GM19372 (cell line): ENCODE results near the gene MED23.
A peak's percentile ranks its signal among the peaks of the same experiment; 100 is the strongest.

ENCODE experiments used
- ATAC-seq: cut with Tn5 transposase; IDR thresholded peaks from one replicate; pipeline ENCODE4 v1.9.1; 2021; ENCODE audit warnings: mild to moderate bottlenecking, low read depth, moderate library complexity; ENCODE audit not compliant: unreplicated experiment

MED23 gene, protein sequence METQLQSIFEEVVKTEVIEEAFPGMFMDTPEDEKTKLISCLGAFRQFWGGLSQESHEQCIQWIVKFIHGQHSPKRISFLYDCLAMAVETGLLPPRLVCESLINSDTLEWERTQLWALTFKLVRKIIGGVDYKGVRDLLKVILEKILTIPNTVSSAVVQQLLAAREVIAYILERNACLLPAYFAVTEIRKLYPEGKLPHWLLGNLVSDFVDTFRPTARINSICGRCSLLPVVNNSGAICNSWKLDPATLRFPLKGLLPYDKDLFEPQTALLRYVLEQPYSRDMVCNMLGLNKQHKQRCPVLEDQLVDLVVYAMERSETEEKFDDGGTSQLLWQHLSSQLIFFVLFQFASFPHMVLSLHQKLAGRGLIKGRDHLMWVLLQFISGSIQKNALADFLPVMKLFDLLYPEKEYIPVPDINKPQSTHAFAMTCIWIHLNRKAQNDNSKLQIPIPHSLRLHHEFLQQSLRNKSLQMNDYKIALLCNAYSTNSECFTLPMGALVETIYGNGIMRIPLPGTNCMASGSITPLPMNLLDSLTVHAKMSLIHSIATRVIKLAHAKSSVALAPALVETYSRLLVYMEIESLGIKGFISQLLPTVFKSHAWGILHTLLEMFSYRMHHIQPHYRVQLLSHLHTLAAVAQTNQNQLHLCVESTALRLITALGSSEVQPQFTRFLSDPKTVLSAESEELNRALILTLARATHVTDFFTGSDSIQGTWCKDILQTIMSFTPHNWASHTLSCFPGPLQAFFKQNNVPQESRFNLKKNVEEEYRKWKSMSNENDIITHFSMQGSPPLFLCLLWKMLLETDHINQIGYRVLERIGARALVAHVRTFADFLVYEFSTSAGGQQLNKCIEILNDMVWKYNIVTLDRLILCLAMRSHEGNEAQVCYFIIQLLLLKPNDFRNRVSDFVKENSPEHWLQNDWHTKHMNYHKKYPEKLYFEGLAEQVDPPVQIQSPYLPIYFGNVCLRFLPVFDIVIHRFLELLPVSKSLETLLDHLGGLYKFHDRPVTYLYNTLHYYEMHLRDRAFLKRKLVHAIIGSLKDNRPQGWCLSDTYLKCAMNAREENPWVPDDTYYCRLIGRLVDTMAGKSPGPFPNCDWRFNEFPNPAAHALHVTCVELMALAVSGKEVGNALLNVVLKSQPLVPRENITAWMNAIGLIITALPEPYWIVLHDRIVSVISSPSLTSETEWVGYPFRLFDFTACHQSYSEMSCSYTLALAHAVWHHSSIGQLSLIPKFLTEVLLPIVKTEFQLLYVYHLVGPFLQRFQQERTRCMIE (N-terminal part only)

GRCh38 chr6:131627724-131628682 is at the start of gene MED23:
TSS of gene MED23 (minus strand) at chr6:131628242. CDS start at chr6:131628049, 193 bp downstream.
- ATAC-seq, result peak; percentile 94

- no peak for ATAC-seq
Measured at GRCh38 chr6:131673184-131673583, 45.1 kb upstream of the MED23 start.

DNA sequence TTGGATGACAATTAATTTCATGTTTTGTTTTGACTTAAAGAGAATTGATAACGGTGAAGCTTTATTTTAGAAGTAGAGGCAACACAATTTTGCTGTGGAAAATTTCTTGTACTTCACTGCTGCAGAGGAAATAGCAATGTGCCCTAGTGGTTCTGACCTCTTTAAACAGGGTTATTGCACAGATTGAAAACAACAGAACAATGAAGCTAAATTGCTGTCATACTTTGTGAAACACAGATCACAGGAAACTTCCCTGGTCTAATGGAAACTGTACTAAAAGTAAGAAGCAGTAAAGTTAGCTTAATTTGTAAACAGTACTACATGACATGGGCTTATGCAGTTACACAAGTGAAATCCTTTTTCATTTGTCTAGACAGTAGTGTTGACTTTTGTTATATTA is 41.8 kb upstream of the MED23 start:
- ATAC-seq, result no peak

GRCh38 chr6:131663578-131664165 is 35.6 kb upstream of the MED23 start:
- no peak for ATAC-seq

DNA sequence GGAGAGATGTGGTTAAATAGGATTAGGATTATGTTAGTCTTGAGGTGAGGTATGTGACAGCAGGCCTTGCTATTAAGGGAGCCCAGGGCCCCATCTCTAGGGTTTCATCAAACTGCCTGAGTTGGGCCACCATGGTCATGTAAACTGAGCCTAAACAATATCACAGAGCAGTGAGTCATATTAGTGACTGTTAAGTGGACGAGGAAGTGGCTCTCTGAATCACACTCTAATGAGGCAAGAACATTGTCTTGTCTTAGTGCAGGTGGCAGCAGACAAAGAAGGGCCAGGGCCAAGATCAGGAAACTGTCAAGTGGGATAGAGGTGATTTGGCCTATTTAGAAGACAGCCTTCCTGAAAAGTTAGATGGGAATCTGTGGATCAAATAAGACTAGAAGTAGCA is 32.2 kb upstream of the MED23 start:
- ATAC-seq, result no peak

DNA sequence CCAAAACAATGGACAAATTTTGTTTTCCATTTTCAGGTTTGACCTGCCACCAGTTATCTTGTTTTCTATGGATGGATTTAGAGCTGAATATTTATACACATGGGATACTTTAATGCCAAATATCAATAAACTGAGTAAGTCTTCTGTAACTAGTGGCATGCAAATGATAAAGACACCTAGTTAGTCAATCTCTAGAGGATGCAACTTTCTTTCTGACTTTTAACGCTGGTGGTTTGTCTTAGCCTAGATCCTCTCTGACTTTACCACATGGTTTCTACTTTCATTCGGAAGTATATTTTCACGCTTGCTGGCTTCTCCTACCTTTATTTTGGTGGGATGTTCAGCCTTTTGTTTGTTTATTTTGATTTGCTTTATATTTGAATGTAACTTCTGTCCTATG is 30.2 kb upstream of the MED23 start:
- no peak for ATAC-seq

- ATAC-seq, result no peak
Measured at GRCh38 chr6:131657630-131658111, 29.6 kb upstream of the MED23 start.

DNA sequence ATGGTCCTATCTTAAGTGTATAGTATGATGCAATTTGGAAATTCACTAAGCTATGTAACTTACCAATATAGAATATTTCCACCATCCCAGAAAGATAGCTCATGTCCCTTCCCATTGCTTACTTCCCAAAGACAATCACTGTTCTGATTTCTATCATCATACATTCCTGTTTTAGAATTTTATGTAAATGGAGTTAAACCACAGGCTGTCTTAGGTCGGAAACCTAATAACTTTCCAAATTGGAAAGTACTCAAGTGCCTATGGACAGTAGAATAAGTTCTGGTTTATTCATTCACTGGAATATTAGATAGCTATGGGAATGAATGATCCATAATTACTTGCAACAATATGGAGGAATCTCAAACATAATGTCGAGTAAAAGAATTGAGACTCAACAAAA is 29.2 kb upstream of the MED23 start:
- ATAC-seq, result no peak

DNA sequence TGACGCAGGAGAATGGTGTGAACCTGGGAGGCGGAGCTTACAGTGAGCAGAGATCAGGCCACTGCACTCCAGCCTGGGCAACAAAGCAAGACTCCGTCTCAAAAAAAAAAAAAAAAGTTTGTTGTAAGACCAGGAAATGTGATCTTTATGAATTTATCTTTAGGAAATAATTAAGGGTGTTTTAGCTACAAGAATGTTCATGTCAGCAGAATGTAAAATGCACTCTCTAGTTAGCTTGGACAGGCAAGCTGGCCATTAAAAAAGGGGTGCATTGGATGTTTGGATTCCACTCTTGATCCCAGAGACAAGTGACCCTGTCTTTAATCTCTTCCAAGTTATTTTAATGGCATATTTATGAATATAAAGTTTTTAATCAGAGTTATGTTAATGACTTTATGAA is 28.6 kb upstream of the MED23 start:
- no peak for ATAC-seq

GRCh38 chr6:131655951-131656350 is 27.9 kb upstream of the MED23 start:
- no peak for ATAC-seq

GRCh38 chr6:131655387-131655786 is 27.3 kb upstream of the MED23 start:
- no peak for ATAC-seq

DNA sequence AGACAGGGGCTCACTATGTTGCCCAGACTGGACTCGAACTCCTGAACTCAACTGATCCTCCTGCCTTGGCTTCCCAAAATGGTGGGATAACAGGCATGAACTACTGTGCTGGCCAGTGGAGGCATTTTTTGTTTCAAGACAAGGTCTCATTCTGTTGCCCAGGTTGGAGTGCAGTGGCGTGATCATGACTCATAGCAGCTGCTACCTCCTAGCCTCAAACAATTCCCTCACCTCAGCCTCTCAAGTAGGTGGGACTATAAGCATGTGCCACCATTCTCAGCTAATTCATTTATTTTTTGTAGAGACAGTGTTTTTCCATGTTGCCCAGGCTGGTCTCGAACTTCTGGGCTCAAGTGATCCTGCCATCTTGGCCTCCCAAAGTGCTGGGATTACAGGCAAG is 26.3 kb upstream of the MED23 start:
- no peak for ATAC-seq

- ATAC-seq, result no peak
Measured at GRCh38 chr6:131652472-131652871, 24.4 kb upstream of the MED23 start.

DNA sequence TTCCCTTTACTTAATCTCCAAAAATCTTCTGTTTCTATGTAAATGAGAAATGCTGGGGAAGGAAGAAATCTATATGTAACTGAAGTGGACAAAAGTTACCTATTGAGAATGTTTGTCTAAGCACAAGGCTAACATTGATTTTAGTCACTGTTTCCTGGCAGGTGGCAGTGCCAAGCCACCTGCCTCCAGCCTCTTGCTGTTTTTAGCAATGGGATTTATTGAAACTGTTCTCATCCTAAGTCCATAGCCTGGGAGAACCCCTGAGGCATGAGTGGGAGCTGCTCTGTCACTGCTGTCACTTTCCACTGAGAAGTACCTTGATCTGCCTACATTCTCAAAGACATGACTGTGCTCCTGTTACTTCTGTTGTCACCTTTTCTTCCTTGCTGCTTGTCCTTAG is 23.7 kb upstream of the MED23 start:
- ATAC-seq, result no peak

DNA sequence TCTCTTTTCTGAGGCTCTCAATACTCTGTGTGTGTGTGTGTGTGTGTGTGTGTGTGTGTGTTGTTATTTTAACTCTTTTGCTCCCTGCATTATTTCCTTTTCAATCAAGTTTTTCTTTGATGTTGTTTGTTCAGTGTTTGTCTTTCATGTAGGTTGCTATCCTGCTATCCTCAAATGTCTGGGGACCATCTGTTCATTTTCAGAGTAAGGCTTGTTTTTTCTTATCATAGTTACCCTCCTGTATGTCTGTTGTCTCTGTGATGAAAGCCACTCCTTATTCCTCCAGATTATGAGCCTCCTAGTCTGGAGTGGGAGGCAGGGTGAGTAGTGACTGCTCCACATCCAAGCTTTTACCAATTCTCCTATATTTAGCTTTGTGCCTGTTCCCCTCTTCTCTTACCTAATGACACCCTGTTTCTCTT is 18.2 kb upstream of the MED23 start:
- no peak for ATAC-seq

- no peak for ATAC-seq
Measured at GRCh38 chr6:131645846-131646245, 17.8 kb upstream of the MED23 start.

DNA sequence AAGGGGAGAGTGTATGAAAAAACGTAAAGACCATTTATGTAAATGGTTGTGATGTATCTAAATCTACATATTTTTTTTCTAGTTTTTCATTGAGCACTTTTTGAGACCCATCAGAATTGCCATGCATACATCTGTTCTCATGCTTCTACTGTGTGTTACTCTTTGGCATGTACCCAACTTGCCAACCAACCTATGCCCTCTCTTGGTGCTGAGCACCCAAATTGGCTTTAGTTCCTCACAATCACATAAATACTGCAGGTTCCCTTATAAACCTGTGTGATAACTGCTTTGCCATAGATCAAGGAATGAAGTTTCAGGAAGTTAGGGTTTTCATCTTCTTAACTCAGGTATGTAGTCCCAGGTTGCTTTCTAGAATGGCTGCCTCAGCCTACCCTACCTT is 16.9 kb upstream of the MED23 start:
- no peak for ATAC-seq

GRCh38 chr6:131643855-131644460 is 15.9 kb upstream of the MED23 start:
- ATAC-seq, result no peak
